ENCODE results near the gene LIF.
"Not testable (repeated sequence)": the region's sequence is repeated elsewhere in the genome, so short reads cannot be mapped to it uniquely, and the experiment has no call there.

The LIF gene

GRCh38 chr22:30205281-30206115 is 41.1 kb downstream of the LIF start:
- DNase-seq (ENCODE audit: low spot score) = no peak

DNA sequence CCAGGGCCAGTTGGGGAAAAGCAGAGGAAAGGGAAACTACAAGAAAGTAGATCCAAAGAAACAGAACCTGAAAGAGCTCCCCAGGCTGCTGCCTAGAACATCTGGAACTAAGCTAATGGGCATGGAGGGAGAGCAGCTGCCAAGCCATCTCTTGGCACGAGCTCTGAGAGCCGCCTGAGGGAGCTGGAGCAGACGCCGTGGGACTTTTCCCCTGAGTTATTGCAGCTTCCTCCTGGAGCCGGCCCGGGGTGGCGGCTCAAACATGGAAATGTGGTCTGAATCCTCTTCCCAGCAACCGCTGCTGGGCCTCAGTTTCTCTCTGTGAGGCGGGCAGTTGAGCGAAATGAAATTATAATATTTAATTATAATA is 41.8 kb downstream of the LIF start:
- peak; percentile 47 for DNase-seq (ENCODE audit: low spot score)

GRCh38 chr22:30204015-30204741 is 42.4 kb downstream of the LIF start:
- DNase-seq (ENCODE audit: low spot score) = no peak

DNA sequence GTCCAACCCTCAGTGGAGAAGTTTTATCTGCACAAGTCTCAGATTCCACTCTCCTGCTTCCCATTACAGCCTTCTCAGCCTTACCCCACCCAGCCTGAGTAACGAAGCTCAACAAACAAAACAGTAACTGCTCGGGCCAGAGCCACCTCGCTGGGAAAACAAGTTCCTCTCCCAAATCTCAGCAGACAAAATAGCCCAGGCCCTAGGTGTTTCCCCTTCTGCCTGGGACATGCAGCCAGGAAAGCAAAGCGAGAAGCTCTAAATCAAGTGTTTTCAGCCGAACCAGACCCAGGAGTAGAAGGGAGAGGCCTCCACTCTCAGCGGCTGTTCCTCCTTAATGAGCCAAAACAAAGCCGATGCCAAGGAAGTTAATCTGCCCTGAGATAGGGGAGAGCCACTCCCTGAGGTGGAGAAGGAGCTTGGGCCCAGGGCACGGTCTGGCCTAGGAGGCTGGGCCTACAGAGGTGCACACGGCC is 44.0 kb downstream of the LIF start:
- DNase-seq (ENCODE audit: low spot score) = no peak

DNA sequence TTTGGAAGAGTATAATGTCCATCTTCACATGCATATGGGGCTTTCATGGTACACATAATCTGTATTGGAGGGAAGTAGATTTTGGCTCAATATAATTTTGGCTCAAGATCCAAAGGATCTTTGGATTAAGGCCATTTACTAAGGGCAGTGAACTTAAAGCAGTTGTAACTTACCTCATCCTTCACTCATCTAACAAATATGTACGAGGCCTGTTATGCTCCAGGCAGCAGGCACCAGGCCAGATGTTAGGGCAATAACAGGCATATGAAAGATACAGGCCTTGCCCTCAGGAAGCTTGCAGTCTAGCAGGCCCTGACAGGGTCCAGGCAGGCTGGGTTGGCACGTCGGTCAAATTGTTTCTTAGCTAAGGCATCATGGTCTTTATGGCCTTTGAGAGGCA is 44.6 kb downstream of the LIF start:
- DNase-seq (ENCODE audit: low spot score) = no peak

- not testable (repeated sequence) for DNase-seq (ENCODE audit: low spot score)
Measured at GRCh38 chr22:30200905-30201304, 45.7 kb downstream of the LIF start.

GRCh38 chr22:30198921-30199320 is 47.6 kb downstream of the LIF start:
- no peak for DNase-seq (ENCODE audit: low spot score)

GRCh38 chr22:30198152-30198825 is 48.3 kb downstream of the LIF start:
- no peak for DNase-seq (ENCODE audit: low spot score)

- no peak for DNase-seq (ENCODE audit: low spot score)
Measured at GRCh38 chr22:30197389-30197788, 49.2 kb downstream of the LIF start.

DNA sequence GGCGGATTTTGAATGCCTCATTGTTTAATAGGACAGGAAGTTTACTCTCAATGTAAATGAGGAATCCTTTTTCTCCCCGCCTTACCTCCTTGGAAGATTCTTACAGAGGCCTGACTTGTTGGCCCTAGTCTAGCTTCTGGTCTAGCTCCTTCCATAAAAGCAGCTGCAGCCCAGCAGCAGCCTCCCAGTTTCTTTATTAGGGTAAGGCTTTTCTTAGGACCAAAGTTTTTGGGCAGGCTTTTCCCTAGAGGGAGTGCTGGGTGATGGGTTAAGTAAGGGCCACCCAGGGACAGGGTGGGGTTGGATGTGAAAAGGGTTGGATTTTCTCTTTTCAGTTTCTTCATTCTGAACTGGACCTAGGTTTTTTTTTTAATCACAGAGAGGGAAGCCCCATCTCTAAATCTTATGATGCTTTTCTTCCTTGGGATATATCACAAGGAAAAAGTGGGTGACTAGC is 49.7 kb downstream of the LIF start:
- DNase-seq (ENCODE audit: low spot score) = no peak

DNA sequence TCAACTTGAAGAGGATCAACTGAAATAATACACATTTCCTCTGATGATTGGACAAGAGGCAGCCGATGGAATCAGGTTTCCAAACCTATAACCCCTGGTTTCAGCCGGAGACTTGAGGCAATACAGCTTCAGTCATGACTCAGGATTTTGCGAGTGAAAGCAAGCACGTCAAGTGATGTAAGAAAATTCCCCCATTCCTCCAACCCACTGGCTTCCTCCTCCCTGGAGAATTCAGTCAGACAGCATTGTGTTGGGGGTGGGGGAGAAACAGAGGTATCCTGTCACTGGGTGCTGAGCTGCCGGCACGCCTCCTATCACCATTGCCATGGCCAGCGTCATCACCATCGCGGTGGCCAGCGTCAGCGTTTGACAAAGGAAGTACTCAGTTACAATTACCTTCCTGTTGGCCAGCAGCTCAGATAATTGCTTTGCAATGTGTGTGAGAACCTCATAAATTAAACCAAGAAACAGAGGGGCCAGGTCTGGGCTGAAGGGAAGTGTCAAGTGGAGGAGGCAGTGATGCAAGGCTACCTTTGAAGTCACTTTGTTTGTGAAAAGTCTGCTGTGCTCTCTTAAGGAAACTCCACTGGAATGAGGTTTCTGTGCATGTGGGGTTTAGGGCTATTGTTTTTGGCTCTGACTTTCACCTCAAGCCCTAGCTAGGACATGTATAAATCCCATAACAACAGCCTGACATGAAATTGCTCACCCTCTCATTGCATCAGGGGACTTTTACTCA is 50.2 kb downstream of the LIF start:
- DNase-seq (ENCODE audit: low spot score) = no peak

GRCh38 chr22:30195245-30196140 is 51.1 kb downstream of the LIF start:
- no peak for DNase-seq (ENCODE audit: low spot score)

DNA sequence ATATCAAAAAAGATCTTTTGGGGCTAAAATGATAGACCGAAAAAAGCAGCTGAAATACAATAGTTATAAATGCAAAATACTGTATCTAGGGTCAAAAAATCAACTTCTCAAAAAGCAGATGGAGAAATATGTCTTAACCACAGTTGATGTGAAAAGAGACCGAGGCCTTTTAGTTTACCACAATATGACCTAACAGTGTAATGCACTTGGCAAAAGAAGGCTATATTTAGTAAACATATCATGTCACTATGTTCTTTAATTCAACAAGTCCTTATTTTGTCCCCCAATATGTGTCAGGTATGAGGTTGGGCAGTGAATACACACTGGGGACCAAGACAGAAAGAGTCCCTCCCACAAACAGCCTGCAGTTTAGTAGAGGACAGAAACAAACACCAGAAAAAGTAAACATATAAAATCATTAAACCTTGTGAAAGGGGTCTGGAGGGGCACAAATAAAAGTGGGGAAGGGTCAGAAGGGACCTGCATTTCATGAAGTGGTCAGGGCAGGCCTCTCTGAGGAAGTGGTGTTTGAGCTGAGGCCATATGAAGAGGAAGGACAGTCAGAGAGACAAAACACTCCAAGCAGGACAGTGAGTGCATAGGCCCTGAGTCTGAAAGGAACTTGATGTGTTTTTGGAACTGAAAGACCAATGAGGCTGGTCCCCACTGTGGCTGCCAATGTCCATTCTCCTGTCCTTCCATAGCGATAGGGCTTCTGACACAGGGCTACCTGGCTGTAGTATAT is 53.4 kb downstream of the LIF start:
- DNase-seq (ENCODE audit: low spot score) = no peak

GRCh38 chr22:30192427-30192826 is 54.1 kb downstream of the LIF start:
- no peak for DNase-seq (ENCODE audit: low spot score)

DNA sequence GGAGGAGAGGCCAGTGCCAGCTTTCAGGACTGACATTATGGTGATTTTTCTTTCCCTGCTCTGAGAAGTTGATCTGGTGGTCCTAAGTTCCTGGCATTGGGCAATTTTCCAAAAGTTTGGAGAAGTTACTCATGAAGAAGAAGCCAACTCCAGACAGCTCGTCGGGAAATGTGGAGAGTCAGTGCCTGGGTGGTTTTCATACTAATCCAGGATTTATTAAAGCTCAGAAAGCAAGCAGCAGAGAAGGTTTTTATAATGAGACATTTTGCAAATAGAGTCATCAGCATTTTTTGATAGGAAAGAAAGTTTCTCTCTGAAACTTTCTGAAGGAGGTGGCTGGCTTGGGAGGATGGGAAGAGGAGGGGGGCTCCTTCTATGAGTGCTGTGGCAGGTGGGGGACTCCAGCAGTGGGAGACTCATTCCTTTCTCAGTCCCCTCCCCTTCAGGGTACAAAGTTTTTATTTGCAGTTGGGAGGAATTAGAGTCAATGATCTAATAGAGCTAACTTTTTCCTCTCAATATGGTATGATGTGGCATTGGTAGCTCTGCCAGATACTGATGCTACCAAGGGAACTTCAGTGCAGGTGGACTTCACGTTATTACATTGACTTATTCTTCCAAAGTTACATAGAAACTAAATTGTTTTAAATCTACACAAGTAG is 55.4 kb downstream of the LIF start:
- no peak for DNase-seq (ENCODE audit: low spot score)

- DNase-seq (ENCODE audit: low spot score) = no peak
Measured at GRCh38 chr22:30190574-30190973, 56.0 kb downstream of the LIF start.
